Activated naive CD4-positive, alpha-beta T cell (primary cell): ENCODE results near the gene PDCD1LG2.
"Not testable (repeated sequence)": the region's sequence is repeated elsewhere in the genome, so short reads cannot be mapped to it uniquely, and the experiment has no call there.

ENCODE experiments used
- DNase-seq, 4 experiments: peaks; one replicate each; lab custom pipeline; 2025; lab: John Stamatoyannopoulos, UW

The PDCD1LG2 gene

GRCh38 chr9:5493679-5494511, 16.4 kb upstream of the PDCD1LG2 start:
- no peak for DNase-seq

GRCh38 chr9:5494765-5495164, 15.6 kb upstream of the PDCD1LG2 start:
- DNase-seq: not testable (repeated sequence)

DNA sequence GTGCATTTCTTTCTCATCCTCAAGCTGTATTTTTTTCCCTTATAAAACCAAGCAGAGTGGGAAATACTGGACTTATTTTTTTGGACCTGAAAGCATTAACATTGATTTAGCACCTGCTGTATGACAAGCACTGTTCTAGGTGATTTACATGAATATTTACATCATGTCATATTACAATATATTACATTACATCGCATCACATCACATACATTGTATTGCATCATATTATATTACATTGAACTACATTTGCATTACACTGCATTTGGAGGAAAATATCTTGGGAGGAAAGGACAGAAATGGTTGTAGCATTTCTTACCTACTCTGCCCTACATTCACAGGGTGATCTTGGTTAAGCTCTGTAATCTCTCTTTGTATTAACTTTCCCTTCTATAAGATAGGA, 11.2 kb upstream of the PDCD1LG2 start:
- no peak for DNase-seq

DNA sequence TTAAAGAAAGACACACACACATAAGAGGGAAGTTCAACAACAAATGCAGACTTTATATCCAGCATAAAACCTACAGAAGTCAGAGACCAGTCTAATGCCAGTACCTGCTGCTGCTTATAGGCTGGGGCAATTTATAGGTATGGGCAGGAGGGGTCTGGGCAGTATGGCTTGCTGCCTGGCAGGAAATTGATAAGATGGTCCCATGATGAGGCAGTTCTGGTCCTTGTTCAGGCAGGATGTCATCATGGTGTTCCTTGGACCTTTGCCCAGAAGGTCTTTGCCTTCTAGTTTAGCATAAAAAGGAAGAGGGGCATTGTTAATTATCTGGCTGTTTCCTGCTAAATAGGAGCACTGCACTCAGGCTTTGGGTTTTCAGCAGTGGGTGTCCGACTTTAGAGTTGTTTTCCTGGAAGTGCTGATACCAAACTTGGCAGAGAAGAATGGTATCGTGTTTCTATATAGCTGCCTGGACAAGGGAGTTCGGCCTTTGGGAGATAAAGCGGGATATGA, 10.4 kb upstream of the PDCD1LG2 start:
- no peak for DNase-seq

- no peak for DNase-seq
These were observed 9.7 kb upstream of the PDCD1LG2 start for GRCh38 chr9:5500441-5501235.

DNA sequence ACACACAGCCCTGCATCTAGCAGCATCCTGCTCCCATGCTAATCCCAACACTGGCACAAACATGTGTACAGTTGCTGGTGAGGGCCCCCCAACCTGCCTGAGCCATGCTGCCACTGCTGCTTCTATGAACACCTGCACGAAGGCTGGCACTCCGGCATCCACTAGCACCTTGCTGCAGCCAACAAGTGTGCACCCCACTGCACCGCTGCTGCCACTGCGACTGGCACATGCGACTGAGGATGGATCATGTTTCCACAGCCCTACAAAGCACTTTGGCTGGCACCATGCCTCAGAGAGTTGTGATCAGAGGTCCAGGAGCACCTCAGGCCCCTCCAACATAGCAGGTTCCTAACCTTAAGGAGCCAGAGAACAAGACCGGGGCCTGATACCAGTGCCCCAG, 7.8 kb upstream of the PDCD1LG2 start:
- DNase-seq: no peak

DNA sequence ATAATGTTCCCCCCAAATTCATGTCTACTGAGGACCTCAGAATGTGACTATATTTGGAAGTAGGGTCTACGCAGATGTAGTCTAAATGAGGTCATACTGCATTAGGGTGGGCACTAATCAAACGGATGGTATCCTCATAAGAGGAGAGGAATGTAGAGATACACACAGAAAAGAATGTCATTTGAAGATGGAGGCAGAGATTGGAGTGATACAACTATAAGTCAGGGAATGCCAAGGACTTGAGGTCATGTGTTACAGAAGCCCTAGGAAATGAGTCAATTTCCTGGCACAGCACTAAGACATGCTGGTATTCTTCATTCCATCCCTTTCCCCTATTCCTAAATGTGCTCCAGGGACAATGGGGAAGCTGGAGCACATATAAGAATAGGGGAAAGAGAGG, 758 bp upstream of the PDCD1LG2 start:
- no peak for DNase-seq

DNA sequence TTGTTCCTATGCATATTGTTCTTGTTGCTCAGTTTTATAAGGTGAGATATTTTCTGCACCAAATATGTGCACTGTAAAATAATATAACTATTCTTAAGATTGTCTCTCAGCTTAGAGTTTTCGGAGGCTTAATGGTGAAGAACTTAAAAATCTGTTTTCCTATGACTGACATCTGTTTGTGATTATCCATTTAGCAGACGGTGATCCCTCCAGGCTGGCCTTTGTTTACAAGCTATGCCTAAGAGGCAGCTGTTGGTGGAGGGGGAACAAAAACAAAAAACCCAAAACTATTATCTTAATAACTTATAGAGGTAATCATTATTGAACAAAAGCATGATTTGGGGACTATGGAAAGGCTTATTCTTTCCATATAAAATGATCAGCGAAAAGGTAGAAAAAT, 658 bp downstream of the PDCD1LG2 start:
- no peak for DNase-seq

DNA sequence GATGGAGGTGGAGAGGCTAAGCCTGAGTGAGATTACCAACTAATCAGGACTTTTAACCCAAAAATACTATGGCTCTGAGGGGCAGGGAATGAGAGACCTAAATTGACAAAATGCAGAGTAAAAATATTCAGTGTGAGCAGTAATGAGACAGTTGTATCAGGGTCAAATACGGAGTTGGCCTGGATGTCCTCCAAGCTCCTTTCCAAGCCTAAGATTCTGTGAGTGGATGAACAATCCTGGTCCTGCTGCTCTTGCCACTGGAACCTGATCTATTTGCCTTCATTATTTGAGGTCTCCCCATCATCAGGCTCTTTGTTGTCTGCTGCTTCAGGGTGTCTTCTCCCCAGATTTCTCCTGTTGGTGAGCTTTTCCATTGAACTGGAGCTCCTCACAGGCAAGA, 1.1 kb downstream of the PDCD1LG2 start:
- DNase-seq: no peak

- DNase-seq: no peak
These were observed 1.7 kb downstream of the PDCD1LG2 start for GRCh38 chr9:5511935-5512580.

- no peak for DNase-seq
These were observed 2.5 kb downstream of the PDCD1LG2 start for GRCh38 chr9:5512658-5513452.

- DNase-seq: no peak
These were observed 3.8 kb downstream of the PDCD1LG2 start for GRCh38 chr9:5513966-5514616.

DNA sequence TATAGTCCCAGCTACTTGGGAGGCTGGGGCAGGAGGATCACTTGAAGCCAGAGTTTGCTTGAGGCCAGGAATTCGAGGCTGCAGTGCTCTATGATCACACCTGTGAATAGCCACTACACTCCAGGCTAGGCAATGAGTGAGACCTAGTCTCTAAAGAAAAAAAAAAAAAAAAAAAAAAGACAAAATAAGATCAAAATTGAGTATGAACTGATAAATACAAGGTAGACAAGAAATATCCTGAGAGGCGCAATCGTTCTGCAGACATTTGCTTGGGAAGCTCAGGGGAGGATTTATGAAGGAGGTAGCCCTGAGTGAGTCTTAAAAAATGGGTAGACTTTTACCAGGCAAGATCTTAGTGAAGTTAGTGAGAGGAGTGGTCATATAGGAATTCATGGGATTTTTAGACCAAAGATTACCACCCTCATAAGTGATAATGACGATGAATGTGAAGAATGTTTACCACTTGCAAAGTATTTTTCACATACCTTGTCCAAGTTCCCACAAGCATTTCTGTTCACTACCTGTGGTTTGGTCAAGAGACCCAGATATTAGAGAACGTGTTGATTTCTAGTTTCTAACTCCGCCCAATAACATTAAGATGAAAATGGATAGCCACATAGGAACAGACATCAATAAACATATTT, 4.4 kb downstream of the PDCD1LG2 start:
- DNase-seq: no peak

DNA sequence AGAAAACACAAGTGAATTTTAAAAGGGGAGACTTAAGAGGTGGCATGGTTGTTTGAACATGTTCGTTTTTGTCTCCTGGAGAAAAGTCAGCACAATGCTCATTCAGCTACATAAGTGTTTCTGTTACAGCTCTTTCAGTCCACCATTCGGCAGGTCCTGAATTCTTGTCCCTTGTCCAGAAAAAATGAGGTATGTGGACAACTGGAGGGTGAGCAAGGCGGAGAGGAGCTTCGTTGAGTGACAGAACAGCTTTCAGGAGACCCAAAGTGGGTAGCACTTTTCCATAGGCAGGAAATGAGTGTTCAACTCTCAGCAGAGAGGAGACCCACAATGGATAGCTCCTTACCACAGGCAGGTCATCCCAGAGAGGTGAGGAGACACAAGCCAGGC, 4.9 kb downstream of the PDCD1LG2 start:
- no peak for DNase-seq

- no peak for DNase-seq
These were observed 6.3 kb downstream of the PDCD1LG2 start for GRCh38 chr9:5516453-5517220.

DNA sequence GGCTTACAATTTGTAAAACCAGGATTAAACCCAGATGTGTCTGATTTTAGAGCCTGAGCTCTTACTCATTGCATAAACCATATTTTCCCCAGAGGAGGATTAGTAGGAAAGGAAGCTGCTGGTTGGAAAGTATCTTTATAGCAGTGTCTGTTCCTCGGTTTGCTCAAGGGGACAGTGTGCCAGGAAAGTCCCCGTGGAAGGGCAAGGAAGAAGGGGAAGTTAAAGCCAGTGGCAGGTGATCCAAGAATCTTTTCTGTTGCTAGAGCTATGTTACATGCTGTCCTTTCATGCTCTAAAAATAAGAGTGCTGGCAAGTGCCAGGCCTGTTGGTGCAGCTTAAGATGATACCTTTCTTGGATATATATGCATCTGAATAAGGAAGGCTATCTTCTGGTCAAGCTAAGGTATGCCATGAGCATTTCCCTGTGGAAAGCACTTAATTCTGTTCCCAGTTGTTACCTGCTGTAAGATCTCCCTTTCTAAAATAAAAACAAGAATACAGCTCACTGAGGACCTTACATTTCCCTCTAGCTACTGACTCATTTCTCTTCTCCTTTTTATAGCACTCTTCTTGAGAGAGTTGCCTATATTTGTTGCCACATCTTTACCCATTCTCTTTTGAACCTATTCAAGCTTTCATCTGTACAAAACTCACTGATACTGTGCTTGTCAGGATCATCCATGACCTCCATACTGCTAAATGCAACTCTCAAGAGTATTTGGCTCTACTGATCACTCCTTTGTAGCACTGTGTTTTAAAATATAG, 8.0 kb downstream of the PDCD1LG2 start:
- DNase-seq: no peak

- no peak for DNase-seq
These were observed 8.6 kb downstream of the PDCD1LG2 start for GRCh38 chr9:5518937-5519319.

DNA sequence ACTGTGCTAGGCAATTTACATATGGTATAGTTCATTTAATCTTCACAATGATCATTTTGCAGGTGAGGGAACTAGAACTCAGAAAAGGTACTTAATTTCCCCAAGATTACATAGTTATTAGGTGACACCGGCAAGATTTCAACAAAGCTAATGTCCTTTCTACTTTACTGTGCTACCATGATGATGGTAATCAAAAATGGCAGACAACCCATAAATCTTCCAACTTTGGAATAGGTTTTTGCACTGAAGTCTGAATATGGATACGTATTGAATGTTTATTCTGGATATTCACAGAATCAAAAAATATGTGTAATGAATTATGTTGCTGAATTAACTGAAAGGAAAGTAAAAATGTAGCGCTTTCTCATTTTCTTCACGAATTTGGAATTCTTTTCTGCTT, 13.8 kb downstream of the PDCD1LG2 start:
- DNase-seq: no peak

- DNase-seq: no peak
These were observed 19.4 kb downstream of the PDCD1LG2 start for GRCh38 chr9:5529683-5530221.
